ENCODE measurements around the gene HLCS. TPM values are rescaled to one million over a fixed set of nuclear protein-coding genes. Genes with fewer than 3 reads are reported as not detected.

The HLCS gene
- total and polyA plus RNA-seq, 2 donors (not counting 3 experiments of a cell fraction or from before 2014, with no cell fraction given): 6.7 to 17.2 TPM

DNA sequence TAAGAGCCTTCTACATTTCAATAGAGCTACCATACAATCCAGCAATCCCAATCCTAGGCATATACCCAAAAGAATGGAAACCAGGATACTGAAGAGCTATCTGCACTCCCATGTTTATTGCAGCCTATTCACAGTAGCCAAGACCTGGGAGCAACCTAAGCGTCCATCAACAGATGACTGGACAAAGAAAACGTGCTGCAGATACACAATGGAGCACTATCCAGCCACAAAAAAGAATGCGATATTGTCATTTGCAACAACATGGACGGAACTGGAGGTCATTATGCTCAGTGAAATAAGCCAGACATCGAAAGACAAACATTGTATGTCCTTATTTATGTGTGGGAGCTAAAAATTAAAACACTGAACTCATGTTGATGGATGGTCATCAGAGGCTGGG lies 115.3 kb downstream of the HLCS start:
- intact Hi-C loops (cut with micrococcal nuclease) (loop anchor here (5.0 kb wide), 1 partner anchor 154 kb away; the partner anchor contains the start of gene SIM2), dilution Hi-C loops (cut with MboI; ENCODE audit: extremely low pct_ligation_motif_present, low sequenced_read_pairs) (no loop called here)
- Histone ChIP-seq H2AFZ (ENCODE audit: low read depth, low read length) (no peak overlapping the region), H3K4me1 (ENCODE audit: control insufficient read depth, extremely low read depth, insufficient read depth, low read length) (peaks cover 19% of the 10 kb centered on the region), H3K27me3 (ENCODE audit: control insufficient read depth in 2 of 2, insufficient read depth in 2 of 2, low read length in 2 of 2) (no peaks in the 10 kb centered on the region), H3K9me3 (replicated peaks; ENCODE audit: control insufficient read depth, insufficient read depth, low read length) (no peaks in the 10 kb centered on the region), H3K4me2 (ENCODE audit: insufficient read depth, low read length) (no peak overlapping the region), H3K36me3 (ENCODE audit: control insufficient read depth in 2 of 2, extremely low read depth in 1 of 2, insufficient read depth in 2 of 2, low read length in 2 of 2) (no peaks in the 10 kb centered on the region), H3K4me3 (replicated peaks in 1 of 3; ENCODE audit: insufficient read depth in 1 of 3, low read depth in 1 of 3, low read length in 3 of 3) (no peak overlapping the region), H3K79me2 (ENCODE audit: control insufficient read depth, insufficient read depth, low read length) (no peaks in the 10 kb centered on the region), H3K9me1 (replicated peaks; ENCODE audit: control insufficient read depth, extremely low read depth, insufficient read depth, low read length) (no peaks in the 10 kb centered on the region), H4K20me1 (replicated peaks; ENCODE audit: control insufficient read depth, extremely low read depth, insufficient read depth, low read length) (no peaks in the 10 kb centered on the region), H3K27ac (ENCODE audit: insufficient read depth, low read depth, low read length) (no peak overlapping the region), H3K9ac (replicated peaks; ENCODE audit: extremely low read depth, insufficient read depth, low read length) (no peak overlapping the region)
- no TSS peak for BruUV-seq (replicated peaks)
- ChIA-PET POLR2A (no interaction called here), CTCF (interaction anchor here (1.9 kb wide), 1 partner anchor 221 kb away, joined by 7 read pairs; no protein-coding TSS in a partner anchor)
- TF ChIP-seq MYC (IDR thresholded peaks at IDR 0.05; ENCODE audit: low read depth, low read length) (no peak), POLR2A (IDR thresholded peaks at IDR 0.05; ENCODE audit: low read depth, low read length) (no peak), POLR2AphosphoS5 (IDR thresholded peaks at IDR 0.05; ENCODE audit: insufficient read depth, low read depth, low read length) (no peak), GATA2 (IDR thresholded peaks at IDR 0.05; ENCODE audit: insufficient read depth, insufficient read length, low read depth, low read length) (no peak), FOS (IDR thresholded peaks at IDR 0.05; ENCODE audit: borderline replicate concordance, insufficient read depth, low read length) (no peak), EZH2 (IDR thresholded peaks at IDR 0.05; ENCODE audit: borderline replicate concordance, low read depth, low read length, severe bottlenecking) (no peak), JUN (IDR thresholded peaks at IDR 0.05; ENCODE audit: borderline replicate concordance, insufficient read depth, insufficient read length, low read depth) (no peak)
- TF ChIP-seq, protein P1, sequence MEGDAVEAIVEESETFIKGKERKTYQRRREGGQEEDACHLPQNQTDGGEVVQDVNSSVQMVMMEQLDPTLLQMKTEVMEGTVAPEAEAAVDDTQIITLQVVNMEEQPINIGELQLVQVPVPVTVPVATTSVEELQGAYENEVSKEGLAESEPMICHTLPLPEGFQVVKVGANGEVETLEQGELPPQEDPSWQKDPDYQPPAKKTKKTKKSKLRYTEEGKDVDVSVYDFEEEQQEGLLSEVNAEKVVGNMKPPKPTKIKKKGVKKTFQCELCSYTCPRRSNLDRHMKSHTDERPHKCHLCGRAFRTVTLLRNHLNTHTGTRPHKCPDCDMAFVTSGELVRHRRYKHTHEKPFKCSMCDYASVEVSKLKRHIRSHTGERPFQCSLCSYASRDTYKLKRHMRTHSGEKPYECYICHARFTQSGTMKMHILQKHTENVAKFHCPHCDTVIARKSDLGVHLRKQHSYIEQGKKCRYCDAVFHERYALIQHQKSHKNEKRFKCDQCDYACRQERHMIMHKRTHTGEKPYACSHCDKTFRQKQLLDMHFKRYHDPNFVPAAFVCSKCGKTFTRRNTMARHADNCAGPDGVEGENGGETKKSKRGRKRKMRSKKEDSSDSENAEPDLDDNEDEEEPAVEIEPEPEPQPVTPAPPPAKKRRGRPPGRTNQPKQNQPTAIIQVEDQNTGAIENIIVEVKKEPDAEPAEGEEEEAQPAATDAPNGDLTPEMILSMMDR (IDR thresholded peaks at IDR 0.05; ENCODE audit: extremely low read depth in 1 of 2, insufficient read depth in 1 of 2, low read depth in 1 of 2, low read length in 2 of 2): no peak
- TF ChIP-seq, protein P2, sequence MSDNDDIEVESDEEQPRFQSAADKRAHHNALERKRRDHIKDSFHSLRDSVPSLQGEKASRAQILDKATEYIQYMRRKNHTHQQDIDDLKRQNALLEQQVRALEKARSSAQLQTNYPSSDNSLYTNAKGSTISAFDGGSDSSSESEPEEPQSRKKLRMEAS (IDR thresholded peaks at IDR 0.05; ENCODE audit: insufficient read depth, insufficient read length): no peak
- FAIRE-seq (no peak), DNase-seq (ENCODE audit: low read depth, low spot score) (no peak)

Data from endothelial cell of umbilical vein (primary cell).